NCI-H2171 treated with DMSO at 0.1 percent for 48 hours (cell line): Measurements from ENCODE around the gene SUPT3H.

Source experiments
- DNase-seq: peaks from one replicate; lab custom pipeline; 2025; lab: John Stamatoyannopoulos, UW

SUPT3H gene

GRCh38 chr6:44789806-44790205 lies 587.9 kb downstream of the SUPT3H start:
- no peak for DNase-seq

- no peak for DNase-seq
Observed at GRCh38 chr6:44789061-44789460, 588.7 kb downstream of the SUPT3H start.

GRCh38 chr6:44788387-44788981 lies 589.2 kb downstream of the SUPT3H start:
- no peak for DNase-seq

- DNase-seq = no peak
Observed at GRCh38 chr6:44787254-44787834, 590.4 kb downstream of the SUPT3H start.

GRCh38 chr6:44785130-44785529 lies 592.6 kb downstream of the SUPT3H start:
- DNase-seq = no peak

GRCh38 chr6:44784195-44784594 lies 593.5 kb downstream of the SUPT3H start:
- no peak for DNase-seq

GRCh38 chr6:44782892-44783291 lies 594.8 kb downstream of the SUPT3H start:
- DNase-seq = no peak

GRCh38 chr6:44781912-44782597 lies 595.7 kb downstream of the SUPT3H start:
- no peak for DNase-seq

- DNase-seq = no peak
Observed at GRCh38 chr6:44780161-44780560, 597.6 kb downstream of the SUPT3H start.

GRCh38 chr6:44779130-44779826 lies 598.5 kb downstream of the SUPT3H start:
- DNase-seq = no peak
